IPS-20b (cell line): ENCODE measurements around the gene SBF2.
"Not testable (repeated sequence)": the region's sequence is repeated elsewhere in the genome, so short reads cannot be mapped to it uniquely, and the experiment has no call there.

Experiments
- H3K27ac ChIP-seq: one replicate; pipeline ENCODE4 v1.5.1; 2013; ENCODE audit warnings: low read length
- H3K27me3 ChIP-seq: 2 replicates; pipeline ENCODE4 v1.6.1; 2013; ENCODE audit warnings: mild to moderate bottlenecking, low read length, inconsistent platforms; ENCODE audit not compliant: insufficient read depth
- H3K36me3 ChIP-seq: 2 replicates; pipeline ENCODE4 v1.6.1; 2013; ENCODE audit warnings: low read depth, mild to moderate bottlenecking, inconsistent platforms, low read length, moderate library complexity; ENCODE audit not compliant: insufficient read depth
- H3K4me1 ChIP-seq: 2 replicates; pipeline ENCODE4 v1.6.1; 2013; ENCODE audit warnings: mild to moderate bottlenecking, control low read depth, inconsistent platforms, low read length, moderate library complexity; ENCODE audit not compliant: insufficient read depth
- H3K4me3 ChIP-seq: 2 replicates; pipeline ENCODE4 v1.5.1; 2013; ENCODE audit warnings: mild to moderate bottlenecking, low read length, inconsistent platforms
- H3K9ac ChIP-seq: 2 replicates; pipeline ENCODE4 v1.6.1; 2013; ENCODE audit warnings: low read depth, mild to moderate bottlenecking, inconsistent platforms, low read length, moderate library complexity
- H3K9me3 ChIP-seq: 2 replicates; pipeline ENCODE4 v1.6.1; 2013; ENCODE audit warnings: mild to moderate bottlenecking, low read depth, low read length, inconsistent platforms; ENCODE audit not compliant: insufficient read depth

SBF2 gene

DNA sequence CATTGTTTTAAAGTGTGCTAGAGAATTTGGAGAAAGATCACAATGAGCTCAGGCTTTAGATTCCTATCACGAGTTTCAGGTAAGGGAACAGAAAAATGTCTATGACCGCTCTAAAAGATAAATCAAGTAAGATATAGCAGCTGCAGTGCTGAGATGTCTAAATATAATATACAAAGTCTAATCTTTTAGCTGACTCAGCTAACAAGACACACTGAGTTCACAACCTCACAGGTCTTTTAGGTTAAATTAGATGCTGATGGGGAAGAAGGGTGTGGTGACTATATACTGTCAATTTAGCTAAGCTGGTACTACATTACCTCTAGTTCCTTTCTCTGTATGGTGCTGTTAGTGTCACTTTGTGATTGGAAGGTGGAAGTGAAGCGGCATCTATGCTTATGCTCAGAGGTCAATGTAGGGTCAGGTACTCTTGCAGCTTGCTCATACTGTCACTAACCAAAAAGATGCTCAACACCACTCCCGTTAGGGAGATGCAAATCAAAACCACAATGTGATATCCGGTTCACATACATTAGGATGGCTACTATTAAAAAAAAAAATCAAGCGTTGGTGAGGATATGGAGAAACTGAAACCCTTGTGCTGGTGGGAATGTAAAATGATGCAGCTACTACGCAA lies 346.7 kb downstream of the SBF2 start:
- Histone ChIP-seq H3K27me3 (no peaks in the 10 kb centered on the region), H3K27ac (no peak overlapping the region), H3K36me3 (no peaks in the 10 kb centered on the region), H3K4me1 (no peaks in the 10 kb centered on the region), H3K9ac (no peak overlapping the region), H3K4me3 (no peak overlapping the region), H3K9me3 (no peaks in the 10 kb centered on the region)

DNA sequence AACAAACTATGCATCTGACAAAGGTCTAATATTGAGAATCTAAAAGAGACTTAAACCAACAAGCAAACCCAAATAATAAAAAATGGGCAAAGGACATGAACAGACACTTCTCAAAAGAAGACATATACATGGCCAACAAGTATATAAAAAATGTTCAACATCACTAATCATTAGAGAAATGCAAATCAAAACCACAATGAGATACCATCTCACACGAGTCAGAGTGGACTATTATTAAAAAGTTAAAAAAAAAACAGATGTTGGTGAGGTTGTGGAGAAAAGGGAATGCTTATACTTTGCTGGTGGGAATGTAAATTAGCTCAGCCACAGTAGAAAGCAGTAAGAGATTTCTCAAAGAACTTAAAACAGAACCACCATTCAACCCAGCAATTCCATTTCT lies 348.3 kb downstream of the SBF2 start:
- not testable (repeated sequence) for H3K27me3 ChIP-seq, H3K4me1 ChIP-seq, H3K4me3 ChIP-seq, H3K9ac ChIP-seq, H3K36me3 ChIP-seq, H3K9me3 ChIP-seq, H3K27ac ChIP-seq

DNA sequence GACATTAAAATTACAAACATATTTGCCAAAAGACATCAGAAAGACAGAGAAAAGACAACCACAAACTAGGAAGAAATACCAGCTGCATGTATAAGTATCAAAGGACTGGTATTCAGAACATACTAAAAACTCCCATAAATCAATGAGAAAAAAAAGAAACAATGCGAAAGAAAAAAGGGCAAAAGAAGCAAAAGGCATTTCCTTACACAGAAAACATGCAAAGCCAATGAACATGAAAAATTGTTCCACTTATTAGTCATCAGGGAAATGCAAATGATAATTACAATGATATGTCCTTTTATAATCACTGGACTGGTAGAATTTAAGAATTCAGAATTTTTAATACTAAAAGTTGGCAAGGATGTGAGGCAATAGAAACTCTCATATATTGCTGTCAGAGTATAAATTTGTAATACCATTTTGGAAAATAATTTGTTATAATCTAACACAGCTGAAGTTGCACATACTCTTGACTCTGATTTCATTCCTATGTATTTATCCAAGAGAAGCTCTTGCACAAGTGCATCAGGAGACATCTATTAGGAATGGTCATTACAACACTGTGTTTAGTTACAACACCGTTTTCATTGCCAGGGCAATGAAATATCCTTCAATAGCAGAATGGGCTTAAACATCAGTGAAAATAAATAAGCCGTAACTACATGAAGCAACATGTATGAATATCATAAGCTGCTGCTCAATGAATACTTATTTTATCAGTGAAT lies 350.5 kb downstream of the SBF2 start:
- Histone ChIP-seq H3K36me3 (no peaks in the 10 kb centered on the region), H3K27me3 (no peaks in the 10 kb centered on the region), H3K9ac (no peak overlapping the region), H3K4me3 (no peak overlapping the region), H3K27ac (no peak overlapping the region), H3K4me1 (no peaks in the 10 kb centered on the region), H3K9me3 (no peaks in the 10 kb centered on the region)

DNA sequence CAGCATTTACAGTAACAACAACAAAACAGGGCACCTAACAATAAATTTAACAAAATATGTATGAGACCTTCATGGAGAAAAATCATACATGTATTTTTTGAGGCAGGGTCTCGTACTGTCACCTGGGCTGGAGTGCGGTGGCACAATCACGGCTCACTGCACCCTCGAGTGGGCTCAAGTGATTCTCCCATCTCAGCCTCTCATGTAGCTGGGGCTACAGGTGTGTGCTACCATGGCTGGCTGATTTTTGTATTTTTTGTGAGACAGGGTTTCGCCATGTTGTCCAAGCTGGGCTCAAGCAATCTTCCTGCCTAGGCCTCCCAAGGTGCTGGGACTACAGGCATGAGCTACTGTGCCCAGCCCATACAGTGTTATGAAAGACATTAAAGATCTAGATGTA lies 352.0 kb downstream of the SBF2 start:
- H3K4me3 ChIP-seq, result no peak overlapping the region
- H3K27ac ChIP-seq, result no peak overlapping the region
- H3K36me3 ChIP-seq, result no peaks in the 10 kb centered on the region
- H3K4me1 ChIP-seq, result no peaks in the 10 kb centered on the region
- H3K27me3 ChIP-seq, result no peaks in the 10 kb centered on the region
- no peaks in the 10 kb centered on the region for H3K9me3 ChIP-seq
- H3K9ac ChIP-seq, result no peak overlapping the region

DNA sequence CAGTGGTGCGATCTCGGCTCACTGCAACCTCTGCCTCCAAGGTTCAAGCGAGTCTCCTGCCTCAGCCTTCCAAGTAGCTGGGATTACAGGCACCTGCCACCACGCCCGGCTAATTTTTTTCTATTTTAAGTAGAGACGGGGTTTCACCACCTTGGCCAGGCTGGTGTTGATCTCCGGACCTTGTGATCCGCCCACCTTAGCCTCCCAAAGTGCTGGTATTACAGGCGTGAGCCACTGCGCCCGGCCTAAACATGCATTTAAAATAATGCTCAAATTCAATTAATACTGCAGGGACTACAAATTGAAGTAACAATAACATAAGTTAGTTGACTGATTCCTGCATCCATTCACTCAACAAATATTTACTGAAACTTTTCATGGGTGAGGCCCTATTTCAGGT lies 354.9 kb downstream of the SBF2 start:
- not testable (repeated sequence) for H3K27ac ChIP-seq, H3K36me3 ChIP-seq, H3K27me3 ChIP-seq, H3K9me3 ChIP-seq, H3K4me1 ChIP-seq, H3K4me3 ChIP-seq, H3K9ac ChIP-seq

DNA sequence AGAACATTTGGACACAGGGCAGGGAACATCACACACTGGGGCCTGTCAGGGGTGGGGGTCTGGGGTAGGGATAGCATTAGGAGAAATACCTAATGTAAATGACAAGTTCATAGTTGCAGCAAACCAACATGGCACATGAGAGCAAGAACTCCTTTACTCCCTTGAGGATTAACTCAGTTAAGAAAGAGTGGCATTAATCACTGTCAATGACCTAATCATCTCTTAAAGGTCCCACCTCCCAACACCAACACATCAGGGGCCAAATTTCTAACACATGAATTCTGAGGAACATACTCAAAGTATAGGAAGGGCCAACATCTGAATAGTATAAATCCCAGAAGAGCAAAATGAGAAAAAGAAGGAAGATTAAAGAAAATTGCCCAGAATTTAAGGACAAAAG lies 357.3 kb downstream of the SBF2 start:
- H3K9me3 ChIP-seq, result no peaks in the 10 kb centered on the region
- H3K4me3 ChIP-seq, result no peak overlapping the region
- no peaks in the 10 kb centered on the region for H3K36me3 ChIP-seq
- H3K27me3 ChIP-seq, result no peaks in the 10 kb centered on the region
- H3K4me1 ChIP-seq, result no peaks in the 10 kb centered on the region
- no peak overlapping the region for H3K27ac ChIP-seq
- no peak overlapping the region for H3K9ac ChIP-seq

DNA sequence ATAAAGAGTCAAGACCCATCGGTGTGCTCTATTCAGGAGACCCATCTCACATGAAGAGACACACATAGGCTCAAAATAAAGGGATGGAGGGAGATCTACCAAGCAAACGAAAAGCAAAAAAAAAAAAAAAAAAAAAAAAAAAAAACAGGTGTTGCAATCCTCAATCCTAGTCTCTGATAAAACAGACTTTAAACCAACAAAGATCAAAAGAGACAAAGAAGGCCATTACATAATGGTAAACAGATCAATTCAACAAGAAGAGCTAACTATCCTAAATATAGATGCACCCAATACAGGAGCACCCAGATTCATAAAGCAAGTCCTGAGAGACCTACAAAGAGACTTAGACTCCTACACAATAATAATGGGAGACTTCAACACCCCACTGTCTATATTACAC lies 361.2 kb downstream of the SBF2 start:
- H3K27ac ChIP-seq, H3K9me3 ChIP-seq, H3K9ac ChIP-seq, H3K4me3 ChIP-seq, H3K36me3 ChIP-seq, H3K4me1 ChIP-seq, H3K27me3 ChIP-seq: not testable (repeated sequence)

DNA sequence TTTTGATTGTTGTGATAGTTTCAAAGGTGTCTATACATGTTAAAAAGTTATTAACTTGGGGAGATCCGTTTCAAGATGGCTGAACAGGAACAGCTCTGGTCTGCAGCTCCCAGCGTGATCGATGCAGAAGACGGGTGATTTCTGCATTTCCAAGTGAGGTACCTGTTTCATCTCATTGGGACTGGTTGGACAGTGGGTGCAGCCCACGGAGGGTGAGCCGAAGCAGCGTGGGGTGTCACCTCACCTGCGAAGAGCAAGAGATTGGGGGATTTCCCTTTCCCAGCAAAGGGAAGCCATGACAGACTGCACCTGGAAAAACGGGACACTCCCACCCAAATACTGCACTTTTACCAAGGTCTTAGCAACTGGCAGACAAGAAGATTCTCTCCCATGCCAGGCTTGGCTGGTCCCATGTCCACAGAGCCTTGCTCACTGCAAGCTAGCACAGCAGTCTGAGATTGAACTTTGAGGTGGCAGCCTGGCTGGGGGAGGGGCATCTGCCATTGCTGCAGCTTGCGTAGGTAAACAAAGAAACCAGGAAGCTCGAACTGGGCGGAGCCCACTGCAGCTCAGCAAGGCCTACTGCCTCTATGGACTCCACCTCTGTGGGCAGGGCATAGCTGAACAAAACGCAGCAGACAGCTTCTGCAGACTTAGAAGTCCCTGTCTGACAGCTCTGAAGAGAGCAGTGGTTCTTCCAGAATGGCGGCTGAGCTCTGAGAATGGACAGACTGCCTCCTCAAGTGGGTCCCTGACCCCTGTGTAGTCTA lies 363.3 kb downstream of the SBF2 start:
- H3K27me3 ChIP-seq, H3K4me3 ChIP-seq, H3K9me3 ChIP-seq, H3K4me1 ChIP-seq, H3K36me3 ChIP-seq, H3K9ac ChIP-seq, H3K27ac ChIP-seq: not testable (repeated sequence)

DNA sequence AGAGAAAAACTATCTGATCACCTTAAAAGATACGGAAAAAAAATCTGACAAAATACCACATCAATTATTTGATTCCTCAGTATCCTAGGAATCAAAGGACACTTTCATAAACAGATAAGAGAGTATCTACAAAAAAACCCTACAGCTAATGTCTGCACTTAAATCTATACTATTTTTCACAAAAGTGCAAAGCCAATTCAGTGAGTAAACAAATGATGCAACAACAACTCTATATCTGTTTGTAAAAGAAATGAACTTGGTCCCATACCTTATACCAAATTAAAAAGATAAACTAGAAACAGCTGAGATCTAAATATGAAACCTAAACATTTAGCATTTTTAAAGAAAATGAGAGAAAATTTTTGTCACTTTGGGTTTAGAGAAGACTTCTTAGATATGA lies 366.3 kb downstream of the SBF2 start:
- H3K4me3 ChIP-seq, result no peak overlapping the region
- peaks cover 3% of the 10 kb centered on the region; the same call in 1 of the 2 replicates for H3K9me3 ChIP-seq
- no peaks in the 10 kb centered on the region for H3K36me3 ChIP-seq
- H3K9ac ChIP-seq, result no peak overlapping the region
- no peaks in the 10 kb centered on the region for H3K27me3 ChIP-seq
- H3K4me1 ChIP-seq, result peaks cover 13% of the 10 kb centered on the region
- H3K27ac ChIP-seq, result no peak overlapping the region

DNA sequence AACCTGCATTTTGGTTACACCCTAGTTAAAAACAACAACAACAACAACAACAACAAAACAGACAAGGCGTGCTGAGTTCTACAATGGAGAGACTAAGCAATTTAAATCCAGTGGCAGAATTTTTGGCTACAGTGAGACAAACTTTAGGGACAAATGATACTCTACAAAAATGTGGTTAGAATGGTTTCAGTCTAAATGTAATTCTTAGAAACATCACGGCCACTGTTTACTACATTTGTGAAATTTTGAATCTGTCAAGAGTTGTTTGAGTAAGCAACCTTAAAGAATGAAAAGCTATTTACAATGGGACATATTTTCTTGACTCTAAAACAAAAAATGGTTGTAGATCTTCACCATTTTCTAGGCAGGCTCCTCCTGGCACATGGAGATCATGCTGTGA lies 370.7 kb downstream of the SBF2 start:
- peak overlapping the region; percentile 94 for H3K27ac ChIP-seq
- peaks cover 23% of the 10 kb centered on the region for H3K4me1 ChIP-seq
- H3K27me3 ChIP-seq, result no peaks in the 10 kb centered on the region
- no peaks in the 10 kb centered on the region for H3K36me3 ChIP-seq
- H3K9me3 ChIP-seq, result no peaks in the 10 kb centered on the region
- H3K9ac ChIP-seq, result peak overlapping the region; percentile 75
- peak overlapping the region; percentile 51; the same call in 1 of the 2 replicates for H3K4me3 ChIP-seq

DNA sequence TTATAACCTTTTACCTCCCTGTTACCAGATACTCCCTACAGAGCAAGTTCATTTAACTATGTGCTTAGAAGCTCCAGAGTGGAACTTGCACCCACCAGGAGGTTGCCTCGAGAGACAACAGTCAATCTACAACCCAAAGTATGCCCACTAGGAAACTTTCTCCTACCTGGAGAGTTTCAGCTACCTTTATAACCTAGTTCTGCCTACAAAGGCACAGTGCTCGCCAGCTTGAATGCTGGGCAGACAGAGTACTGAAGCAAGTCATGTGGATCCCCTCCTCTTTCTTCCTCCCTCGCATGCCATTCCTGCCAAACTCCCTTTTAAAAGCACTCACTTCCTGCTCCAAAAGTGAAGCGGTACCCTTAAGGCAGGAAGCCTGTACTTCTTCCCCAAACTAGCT lies 371.2 kb downstream of the SBF2 start:
- peaks cover 23% of the 10 kb centered on the region for H3K4me1 ChIP-seq
- peak overlapping the region; percentile 75 for H3K9ac ChIP-seq
- H3K27me3 ChIP-seq, result no peaks in the 10 kb centered on the region
- peak overlapping the region; percentile 94 for H3K27ac ChIP-seq
- H3K9me3 ChIP-seq, result no peaks in the 10 kb centered on the region
- no peaks in the 10 kb centered on the region for H3K36me3 ChIP-seq
- peak overlapping the region; percentile 51; the same call in 1 of the 2 replicates for H3K4me3 ChIP-seq

DNA sequence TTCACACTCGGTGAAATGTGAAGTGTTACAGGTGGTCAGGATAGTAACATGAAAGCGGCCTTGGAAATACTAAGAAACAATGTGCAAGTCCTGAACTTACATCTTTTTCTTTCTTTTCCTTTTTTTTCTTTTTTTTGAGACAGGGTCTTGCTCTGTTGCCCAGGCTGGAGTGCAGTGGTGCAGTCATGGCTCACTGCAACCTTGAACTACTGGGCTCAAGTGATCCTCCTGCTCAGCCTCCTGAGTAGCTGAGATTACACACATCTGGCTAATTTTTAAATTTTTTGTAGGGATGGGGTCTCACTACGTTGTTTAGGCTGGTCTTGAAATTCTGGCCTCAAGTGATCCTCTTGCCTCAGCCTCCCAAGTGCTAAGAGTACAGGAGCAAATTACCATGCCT lies 377.5 kb downstream of the SBF2 start:
- Histone ChIP-seq H3K4me3 (no peak overlapping the region), H3K27ac (no peak overlapping the region), H3K4me1 (peaks cover 3% of the 10 kb centered on the region; the same call in 1 of the 2 replicates), H3K27me3 (no peaks in the 10 kb centered on the region), H3K9ac (no peak overlapping the region), H3K36me3 (no peaks in the 10 kb centered on the region), H3K9me3 (no peaks in the 10 kb centered on the region)
